HepG2 (cell line): ENCODE measurements around the gene VARS2.

Source experiments
- EP300 ChIP-seq, 3 experiments: sonication (generic) in 1 of 3; formaldehyde crosslinking in 1 of 3; IDR thresholded peaks; 2 replicates each; pipeline versions ENCODE4 v1.5.1 to v1.6.1; 2011 to 2020; ENCODE audit warnings: low read depth in 2 of 3, low read length in 2 of 3, borderline replicate concordance in 1 of 3, improper control_type of control experiment in 1 of 3, mild to moderate bottlenecking in 1 of 3, missing genetic modification reagents in 1 of 3, moderate library complexity in 1 of 3
- FOSL1 ChIP-seq: sonication (generic); formaldehyde crosslinking; IDR thresholded peaks from 2 replicates; pipeline ENCODE4 v1.9.0; 2021; ENCODE audit warnings: missing genetic modification reagents, borderline replicate concordance

- TF ChIP-seq EP300 (IDR thresholded peaks at IDR 0.05; ENCODE audit: low read depth in 2 of 2, low read length in 2 of 2): no peak
- TF ChIP-seq EP300 (CRISPR knock-in tag; IDR thresholded peaks at IDR 0.05; ENCODE audit: borderline replicate concordance): no peak
- TF ChIP-seq FOSL1 (CRISPR knock-in tag): no peak
These were observed 34.8 kb downstream of the VARS2 start for GRCh38 chr6:30948811-30949210.
